HUDEP-2 (cell line): ENCODE results near the gene DAPK1.
A peak's percentile ranks its signal among the peaks of the same experiment; 100 is the strongest.

ENCODE experiments used
- DNase-seq, 76 experiments: peaks; one replicate each; lab custom pipeline; 2025; ENCODE audit not compliant: unreplicated experiment in 76 of 76; lab: John Stamatoyannopoulos, UW

Gene DAPK1

DNA sequence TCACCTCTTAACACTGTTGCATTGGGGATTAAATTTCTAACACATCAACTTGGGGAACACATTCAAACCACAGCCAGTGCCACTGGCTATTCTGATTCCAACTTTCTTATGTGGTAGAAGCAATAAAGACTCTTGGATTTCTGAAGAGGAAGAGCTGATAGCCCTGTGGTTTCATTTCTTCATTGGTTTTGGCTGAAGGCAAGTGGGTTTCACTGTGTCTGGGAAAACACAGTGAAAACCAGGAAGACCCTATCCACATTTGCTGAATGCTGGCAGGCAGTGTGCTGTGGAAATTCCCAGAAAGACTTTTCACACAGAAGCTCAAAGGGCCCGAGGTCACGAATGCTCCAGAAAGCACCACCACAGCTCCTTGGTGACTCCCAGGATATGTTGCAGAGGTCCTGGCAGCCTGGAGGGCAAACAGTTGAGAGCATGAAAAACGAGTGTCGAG lies 67.1 kb downstream of the DAPK1 start:
- DNase-seq, result no peak

DNA sequence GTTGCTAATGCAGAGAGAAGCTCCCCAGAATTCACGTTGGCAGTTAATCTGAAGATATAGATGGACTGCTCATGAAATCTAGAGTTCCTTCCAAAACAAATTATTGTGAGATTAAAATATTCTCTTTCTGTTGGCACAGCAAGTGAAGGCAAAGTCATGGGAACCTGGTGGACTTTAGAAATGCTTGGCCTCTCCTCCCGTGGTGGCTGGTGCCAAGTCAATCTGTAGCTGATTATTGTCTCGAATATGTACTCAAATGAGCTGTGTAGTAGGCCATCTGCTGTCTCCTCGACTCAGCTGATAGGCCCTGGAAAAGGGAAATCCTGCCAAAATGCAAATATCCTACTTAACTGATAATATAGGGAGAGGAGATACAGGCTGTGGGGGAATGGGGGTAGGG lies 69.3 kb downstream of the DAPK1 start:
- DNase-seq, result no peak

DNA sequence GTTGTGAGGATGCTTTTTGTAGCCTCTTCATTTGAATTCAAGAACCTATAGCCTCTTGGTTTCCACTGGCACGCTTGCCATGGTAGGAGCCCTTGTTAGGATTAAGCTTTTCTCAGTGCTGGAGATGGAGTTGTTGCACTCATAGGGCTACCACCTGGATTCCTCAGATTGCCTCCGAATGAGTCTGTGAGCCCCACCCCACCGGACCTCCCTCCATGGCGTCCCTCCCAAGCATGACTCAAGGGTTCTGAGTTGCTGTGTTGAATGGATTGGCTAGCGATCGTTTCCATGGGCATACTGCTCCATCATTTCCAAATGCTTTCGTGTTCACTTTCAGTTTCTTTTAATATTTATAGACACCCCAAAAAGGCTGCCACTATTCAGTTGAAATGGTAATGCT lies 69.9 kb downstream of the DAPK1 start:
- DNase-seq, result no peak

DNA sequence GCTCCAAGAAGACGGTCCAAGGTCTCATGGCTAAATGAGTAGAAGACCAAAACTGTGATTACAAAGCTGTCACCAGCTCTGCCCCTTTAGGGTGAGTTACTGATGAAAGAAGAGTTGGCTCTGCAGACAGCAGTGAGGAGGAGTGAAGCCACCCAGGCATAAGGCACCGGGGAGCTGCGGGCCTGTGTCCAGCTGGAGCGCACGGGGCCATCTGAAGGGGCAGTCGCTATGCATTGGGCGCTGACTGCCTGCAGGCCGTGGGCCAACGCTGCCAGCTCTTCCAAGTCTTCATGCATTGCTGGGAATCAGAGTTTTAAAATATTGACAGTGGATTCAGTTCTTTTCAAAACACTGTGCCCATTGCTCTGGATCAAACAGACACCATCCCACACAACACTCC lies 70.3 kb downstream of the DAPK1 start:
- no peak for DNase-seq

DNA sequence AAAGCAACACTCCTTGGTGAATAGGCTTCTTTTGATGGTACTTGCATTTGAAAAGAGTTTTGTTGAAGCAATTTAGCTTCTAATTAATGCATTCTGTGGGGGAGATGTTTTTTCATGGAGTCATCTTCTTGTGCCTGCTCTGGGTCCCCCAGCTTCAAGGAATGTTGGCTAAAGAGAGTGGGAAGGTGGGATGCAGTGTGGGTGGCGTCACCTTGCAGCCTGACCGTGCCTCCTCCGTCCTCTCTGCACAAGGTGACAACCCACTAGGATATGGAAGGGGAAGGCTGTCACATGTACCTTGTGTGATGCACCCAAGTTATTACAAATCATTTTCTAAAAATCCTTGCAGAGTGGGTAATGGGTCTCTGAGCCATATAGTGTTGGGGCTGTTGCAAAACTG lies 70.7 kb downstream of the DAPK1 start:
- no peak for DNase-seq

DNA sequence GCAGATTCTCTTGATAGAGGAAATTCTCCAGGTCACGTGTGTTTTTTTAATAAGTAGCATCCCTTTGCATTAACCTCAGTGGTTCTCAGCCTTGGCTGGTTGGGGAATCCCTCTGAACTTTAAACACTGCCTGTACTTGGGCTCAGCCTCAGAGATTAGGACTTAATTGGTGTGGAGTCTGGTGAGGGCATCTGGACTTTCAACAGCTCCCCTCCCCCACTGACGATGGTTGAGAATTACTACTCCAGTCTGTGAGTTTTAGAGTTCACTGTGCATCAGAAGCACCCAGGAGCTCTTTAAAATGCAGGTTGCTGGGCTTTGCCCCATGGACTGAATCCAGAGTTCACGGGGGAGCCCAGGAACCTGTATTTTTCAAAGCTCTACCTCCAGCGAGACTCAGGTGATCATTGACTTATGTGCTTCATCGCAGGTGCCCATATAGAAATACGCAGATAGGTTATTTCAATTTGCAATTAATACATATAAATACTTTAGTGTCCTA lies 71.4 kb downstream of the DAPK1 start:
- DNase-seq, result no peak

DNA sequence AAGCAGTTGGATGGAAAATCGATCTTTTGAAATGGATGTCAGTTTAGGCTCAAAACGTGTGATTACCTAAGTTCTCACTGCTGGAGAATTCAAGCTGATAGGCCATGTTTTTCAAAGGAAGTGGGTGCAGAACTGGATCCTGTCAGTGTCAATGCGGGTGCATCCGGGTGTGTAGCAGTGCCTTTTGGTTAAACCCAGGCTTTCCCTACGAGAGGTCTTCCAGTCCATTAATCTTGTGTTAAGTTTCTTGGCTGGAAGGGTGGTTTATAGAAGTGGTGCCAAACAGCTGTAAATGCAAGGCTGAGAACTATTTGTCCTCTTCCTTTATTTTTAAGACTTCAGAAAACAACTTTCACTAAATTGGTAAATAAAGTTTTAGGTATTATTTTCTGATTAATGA lies 71.9 kb downstream of the DAPK1 start:
- no peak for DNase-seq

DNA sequence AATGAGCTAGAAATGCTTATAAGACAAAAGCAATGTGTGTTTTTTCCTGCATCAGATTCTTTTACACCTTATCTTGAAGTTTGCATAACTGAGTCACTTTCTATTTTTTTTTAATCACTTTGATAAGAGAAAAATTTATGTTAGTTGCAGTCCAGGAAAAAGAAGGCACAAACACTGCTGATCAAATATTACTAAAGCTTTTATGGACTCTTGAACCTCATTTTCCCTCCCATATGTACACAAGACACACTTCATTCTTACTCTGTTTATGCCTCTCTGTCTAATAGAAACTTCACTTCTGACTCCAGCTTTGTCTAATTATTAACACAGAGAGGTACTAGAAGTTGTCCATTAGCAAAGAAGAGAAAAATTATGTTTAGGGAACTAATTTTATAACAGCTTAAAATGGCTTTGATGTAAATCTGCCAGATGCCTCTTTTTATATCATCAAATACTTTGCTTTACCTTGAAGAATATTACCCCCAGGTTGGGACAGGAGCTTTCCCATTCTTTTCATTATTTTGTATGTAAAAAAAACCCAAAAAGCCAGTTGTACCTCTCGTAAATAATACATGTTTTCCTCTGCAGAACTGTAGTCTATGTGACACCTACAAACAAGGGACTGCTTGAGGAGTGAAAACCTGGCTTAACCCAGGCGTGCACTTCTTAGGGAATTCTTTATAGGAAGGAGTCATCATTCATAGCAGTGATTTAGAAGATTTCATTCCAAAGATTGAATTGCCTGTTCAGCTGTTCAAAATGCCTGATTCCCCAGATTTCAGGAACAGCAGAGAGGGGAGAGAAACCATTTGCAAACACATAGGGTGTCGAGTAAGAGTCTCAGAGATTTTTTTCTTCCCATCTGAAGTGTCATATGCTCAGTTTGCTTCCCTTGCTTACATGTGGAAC lies 72.6 kb downstream of the DAPK1 start:
- DNase-seq, result no peak

DNA sequence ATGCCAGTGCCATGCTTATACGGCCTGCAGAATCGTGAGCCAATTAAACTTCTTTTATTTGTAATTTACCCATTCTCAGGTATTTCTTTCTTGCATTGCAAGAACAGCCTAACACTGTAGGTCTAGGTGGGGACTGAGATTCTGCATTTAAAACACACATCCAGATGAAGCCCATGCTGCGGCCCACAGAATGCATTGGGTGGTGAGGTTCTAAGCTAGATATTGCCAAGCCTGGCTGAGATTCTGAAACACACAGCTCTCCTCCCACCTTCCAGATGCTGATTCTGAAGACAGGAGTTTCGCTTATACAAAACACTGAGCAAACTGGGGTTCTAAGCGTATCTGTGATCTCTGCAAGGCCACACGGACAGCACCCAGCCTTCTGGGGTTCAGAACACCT lies 75.1 kb downstream of the DAPK1 start:
- DNase-seq, result no peak

DNA sequence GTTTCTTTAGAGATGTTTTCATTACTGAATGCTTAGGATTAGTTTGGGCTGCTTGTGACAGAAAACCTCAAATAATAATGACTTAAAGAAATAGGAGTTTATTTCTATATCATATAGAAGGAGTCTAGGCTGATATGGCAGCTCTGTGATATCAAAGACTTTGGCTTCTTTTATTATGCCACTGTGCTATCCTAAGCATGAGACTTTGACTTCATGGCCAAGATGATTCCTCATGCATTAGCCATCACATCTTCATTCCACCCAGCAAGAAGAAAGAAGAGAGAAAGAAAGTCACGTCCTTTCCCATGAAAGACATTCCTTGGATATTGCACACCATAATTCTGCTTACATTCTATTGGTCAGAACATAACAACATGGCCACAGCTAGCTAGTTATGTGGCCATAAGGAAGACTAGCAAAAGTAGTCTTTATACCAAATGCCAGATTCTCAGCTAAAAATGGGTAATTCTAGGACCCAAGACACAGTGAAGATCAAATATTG lies 76.2 kb downstream of the DAPK1 start:
- no peak for DNase-seq

DNA sequence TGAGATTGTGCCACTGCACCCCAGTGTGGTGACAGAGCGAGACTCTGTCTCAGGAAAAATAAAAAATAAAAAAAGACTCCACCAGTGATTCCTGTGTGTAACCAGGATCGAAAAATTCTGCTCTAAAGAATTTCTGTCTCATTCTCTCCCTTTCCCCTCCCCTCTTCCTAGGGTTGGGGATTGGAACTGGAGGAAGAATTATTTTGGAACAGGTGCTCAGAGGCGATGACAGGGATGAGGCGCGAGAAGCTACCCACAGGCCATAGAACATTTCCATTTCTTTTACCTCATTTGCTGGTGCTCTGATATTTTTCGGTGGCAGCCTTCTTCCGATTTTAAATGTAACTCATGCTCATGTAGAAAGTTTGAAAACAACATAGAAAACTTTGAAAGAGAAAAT lies 80.1 kb downstream of the DAPK1 start:
- DNase-seq, result no peak

DNA sequence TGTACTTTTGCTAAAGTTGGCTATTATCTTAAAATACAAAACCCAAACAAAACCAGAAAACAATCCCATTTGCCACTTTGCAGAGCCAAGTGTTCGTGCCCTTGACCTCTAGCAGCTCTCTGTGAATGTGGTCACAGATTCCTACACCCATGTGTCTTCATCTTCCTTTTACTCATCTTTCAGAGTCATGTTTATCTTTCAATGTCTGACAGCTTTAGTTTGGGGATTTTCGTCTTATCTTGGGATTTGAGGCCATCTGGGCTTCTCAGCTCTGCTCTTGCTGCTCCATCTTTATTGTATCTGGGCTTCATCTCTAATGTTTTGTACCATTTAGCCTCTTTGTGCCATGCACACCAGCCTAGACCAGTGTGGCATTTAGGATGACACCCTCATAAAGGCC lies 81.0 kb downstream of the DAPK1 start:
- peak in 13 of 76 experiments; percentile 10 to 49 (median 30) for DNase-seq

DNA sequence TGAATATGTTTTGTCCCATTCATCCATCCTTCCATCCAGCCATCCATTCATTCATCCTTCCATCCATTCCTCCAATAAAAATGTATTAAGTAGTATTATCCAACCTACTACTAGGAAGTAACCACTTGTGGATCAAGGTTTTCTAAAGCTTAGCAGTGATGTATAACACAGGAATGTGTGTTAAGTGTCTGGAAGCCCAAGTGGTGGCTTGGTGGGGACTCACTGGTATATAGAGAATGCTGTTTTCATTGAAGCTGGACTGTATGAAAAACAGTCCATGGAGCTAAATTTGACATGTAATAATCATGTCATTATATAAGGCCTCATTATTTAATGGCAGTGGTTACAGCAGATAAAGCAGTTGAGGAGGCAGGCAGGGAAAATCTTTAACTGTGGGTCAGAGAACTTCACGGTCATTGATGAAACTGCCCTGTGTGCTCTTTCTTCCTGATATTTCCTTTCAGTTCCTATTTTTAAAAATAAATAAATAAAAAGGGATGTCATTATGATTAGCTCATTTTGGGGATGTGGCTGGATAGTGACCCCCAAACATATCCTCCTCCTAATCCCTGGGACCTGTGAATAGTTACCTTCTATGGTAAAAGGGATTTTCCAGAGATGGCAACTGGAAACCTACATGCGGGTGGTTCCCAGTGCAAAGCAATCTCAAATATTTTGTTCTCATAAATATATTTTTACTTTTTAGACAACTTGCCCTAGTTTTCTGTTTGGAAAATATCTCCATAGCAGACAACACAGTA lies 82.3 kb downstream of the DAPK1 start:
- no peak for DNase-seq

DNA sequence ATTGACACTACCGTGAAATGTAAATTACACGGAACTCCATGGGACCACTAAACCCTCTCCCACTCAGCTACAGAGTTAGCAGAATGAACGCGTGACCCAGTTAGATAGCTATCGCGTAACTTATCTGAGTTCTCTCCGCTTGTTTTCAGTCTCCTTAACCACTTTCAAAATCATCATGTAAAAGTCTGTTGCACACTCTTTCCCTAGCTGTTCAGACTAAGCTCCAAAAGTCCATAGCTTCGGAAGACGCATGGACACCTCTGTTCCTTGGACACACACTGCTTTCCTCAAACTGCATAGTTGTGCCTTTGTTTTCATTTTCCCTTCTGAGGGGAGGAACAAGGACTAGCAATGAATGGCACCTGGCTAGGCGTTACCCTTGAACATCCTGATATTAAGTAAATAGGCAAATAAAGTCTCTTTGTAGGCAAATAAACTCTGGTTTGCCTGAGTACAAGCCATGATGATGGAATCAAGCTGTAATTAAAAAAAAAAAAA lies 83.3 kb downstream of the DAPK1 start:
- peak in 1 of 76 experiments; percentile 12 for DNase-seq

DNA sequence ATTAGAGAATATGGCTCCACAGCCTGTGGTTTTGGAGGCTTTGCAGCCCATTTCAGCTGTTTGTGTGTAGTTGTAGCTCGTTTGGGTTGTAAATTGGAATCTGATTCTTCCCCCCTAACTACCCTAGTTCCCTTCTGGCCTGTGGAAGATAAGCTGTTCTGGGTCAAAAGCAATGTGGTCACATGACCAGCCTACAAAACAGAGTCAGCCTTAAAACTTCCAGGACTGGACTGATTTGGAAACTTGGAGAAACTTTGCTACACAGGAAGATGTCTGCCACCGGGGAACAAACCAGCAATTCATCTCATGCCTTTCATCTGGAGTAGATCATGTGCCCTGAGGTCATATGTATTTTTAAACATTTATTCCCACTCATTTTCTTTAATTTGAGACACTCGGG lies 83.8 kb downstream of the DAPK1 start:
- peak in 16 of 76 experiments; percentile 1 to 32 (median 14) for DNase-seq

DNA sequence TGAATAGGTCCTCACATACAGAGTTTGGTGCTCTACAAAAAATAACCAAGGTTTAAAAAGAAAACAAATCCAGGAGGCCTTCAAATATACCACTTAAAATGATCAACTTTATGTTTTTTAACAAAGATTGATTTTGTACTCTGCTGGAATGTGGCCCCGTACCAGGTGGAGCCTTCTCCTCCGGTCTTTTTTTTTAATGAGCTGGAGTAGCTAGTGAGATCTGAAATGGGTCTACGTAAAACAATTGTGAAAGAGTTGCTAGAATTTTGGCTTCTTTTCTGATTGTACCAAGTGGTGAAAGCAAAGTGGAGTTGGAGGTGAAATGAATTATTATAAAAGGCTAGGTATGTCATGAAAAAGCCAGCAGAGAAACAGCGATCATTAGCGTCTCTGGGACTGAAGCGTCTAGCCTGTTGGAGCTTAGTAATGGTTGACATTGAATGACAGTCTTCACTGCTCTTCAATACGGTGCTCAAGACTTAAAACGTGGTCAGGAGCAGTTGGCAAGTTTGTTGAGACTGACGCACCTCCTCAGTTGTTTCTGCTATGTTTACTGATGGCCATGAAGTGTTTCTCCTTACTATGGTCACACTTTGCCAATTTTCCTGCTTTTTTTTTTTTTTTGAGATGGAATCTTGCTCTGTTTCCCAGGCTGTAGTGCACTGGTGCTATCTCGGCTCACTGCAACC lies 84.4 kb downstream of the DAPK1 start:
- DNase-seq, result no peak

DNA sequence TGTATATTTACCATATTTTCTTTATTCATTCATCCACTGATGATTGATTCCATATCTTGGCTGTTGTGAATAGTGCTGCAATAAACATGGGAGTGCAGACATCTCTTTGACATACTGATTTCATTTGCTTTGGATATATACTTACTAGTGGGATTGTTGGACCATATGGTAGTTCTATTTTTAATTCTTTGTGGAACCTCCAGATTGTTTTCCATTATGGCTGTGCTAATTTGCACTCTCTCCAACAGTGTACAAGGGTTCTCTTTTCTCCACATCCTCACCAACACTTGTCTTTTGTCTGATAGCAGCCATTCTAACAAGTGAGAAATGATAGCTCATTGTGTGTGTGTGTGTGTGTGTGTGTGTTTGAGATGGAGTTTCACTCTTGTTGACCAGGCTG lies 86.7 kb downstream of the DAPK1 start:
- no peak for DNase-seq

DNA sequence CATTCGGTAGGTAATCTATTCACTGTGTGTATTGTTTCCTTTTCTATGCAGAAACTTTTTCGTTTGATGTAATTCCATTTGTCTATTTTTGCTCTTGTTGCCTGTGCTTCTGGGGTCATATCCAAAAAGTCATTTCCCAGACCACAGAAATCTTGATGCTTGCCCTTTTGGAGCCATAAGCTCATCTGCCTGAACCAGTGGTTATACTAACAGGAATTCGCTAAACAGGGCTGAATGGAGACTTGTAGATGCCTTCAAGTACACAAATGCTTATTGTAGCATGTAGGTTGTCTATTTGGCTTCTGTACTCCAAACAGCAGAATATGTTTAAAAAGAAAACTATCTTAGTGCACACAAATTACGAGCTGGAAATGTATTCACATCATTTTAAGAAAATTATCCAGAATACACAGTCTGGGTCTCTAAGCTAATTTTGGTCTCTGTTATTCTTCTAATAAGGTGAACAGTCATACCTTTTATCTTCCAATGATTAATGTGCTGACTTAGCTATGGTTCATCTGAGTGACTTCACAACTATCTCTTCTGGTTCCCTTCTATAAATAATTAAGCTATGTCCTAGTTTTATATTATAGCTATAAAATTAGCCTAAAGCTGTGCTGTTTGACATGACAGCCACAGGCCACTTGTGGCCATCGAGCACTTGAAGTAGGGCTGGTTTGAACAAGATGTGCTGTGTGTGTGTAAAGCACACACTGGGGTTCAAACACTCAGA lies 87.6 kb downstream of the DAPK1 start:
- no peak for DNase-seq

DNA sequence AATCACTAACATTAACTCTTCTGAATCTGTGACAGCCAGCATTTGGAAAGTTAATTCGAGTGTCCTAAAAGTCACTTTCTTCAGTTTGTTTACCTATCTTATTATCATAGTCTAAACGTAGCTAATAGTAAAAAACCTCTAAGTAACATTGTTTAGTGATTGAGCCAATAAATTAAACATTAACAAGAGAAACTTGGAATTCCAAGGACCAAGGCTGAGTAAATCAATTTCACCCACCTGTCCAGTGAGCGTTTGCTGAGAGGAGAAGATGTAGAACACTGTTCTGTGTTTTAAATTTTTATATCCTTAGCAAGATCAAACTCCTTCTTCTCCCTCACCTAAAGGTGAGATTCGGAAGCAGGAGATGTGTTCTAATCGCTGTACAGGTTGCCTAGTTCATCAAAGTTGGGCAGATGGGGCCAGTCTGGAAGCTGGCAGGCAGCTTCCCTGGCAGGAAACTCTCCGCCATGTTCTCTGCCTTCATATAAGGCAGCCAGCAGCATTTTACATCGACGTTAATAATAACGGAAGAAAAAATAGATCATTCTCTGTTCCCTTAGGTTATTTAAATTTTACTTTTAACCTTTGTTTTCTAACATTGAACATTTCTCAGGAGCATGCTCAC lies 89.2 kb downstream of the DAPK1 start:
- DNase-seq, result no peak

DNA sequence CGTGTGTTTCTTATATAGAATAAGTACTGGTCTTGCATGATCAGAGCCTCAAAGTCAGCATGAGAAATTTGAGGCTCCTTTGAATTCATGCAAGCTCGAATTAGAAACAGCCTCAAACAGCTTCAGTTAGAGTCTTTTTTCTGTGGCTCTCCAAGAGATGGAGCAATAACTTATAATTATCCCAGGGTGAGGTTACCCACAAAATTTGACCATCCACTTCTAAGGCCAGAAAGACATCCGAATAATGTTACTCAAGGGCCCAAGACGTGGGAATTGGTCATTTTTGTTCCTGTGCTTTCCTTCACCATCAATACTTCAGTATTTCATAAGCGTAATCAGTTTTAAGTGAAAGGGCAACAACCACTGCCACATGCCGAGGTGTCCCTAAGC lies 89.7 kb downstream of the DAPK1 start:
- no peak for DNase-seq
